A549 (cell line): ENCODE results near the gene DSTN. TPM values are rescaled to one million over a fixed set of nuclear protein-coding genes. Genes with fewer than 3 reads are reported as not detected.

Experiments used
- ATAC-seq, 2 experiments: fragments of 200-7000 bp in 1 of 2; fragments of >200 bp in 1 of 2; cut with Nextera tagmentation in 1 of 2; cut with Tn5 transposase in 1 of 2; 3 replicates each; pipeline versions ENCODE4 v1.8.0 to v1.9.1; 2018 to 2020; ENCODE audit warnings: mild to moderate bottlenecking in 1 of 2, moderate library complexity in 1 of 2
- CTCF ChIA-PET: fragments of 300-600 bp; sonication (Branson Sonifier 250); formaldehyde crosslinking; extraction: SDS; loops from one replicate; lab custom pipeline; 2021; ENCODE audit warnings: antibody characterized with exemption, inconsistent platforms; lab: Yijun Ruan, JAX
- POLR2A ChIA-PET: fragments of 350-600 bp; formaldehyde crosslinking; extraction: SDS; loops from one replicate; lab custom pipeline; 2021; ENCODE audit warnings: antibody characterized with exemption, inconsistent platforms; lab: Yijun Ruan, JAX
- DNase-seq, 2 experiments: peaks; one replicate each; pipeline versions ENCODE4 v3.0.0 to v3.0.0-alpha.2; 2011 to 2016; ENCODE audit warnings: low read depth in 1 of 2, low spot score in 1 of 2
- FAIRE-seq: peaks from 2 replicates; lab custom pipeline; 2011; peaks lifted over from hg19 to GRCh38; lab: Jason Lieb, UNC
- H3K27ac ChIP-seq, 2 experiments: fragments of >200 bp; sonication (Bioruptor Twin); formaldehyde crosslinking; 3 replicates each; pipeline ENCODE4 v1.5.1; 2016 to 2017
- H3K4me1 ChIP-seq: fragments of >200 bp; sonication (Bioruptor Twin); formaldehyde crosslinking; 3 replicates; pipeline ENCODE4 v1.6.1; 2016
- H3K4me2 ChIP-seq: fragments of >200 bp; sonication (Bioruptor Twin); formaldehyde crosslinking; 3 replicates; pipeline ENCODE4 v1.6.1; 2016
- H3K4me3 ChIP-seq: fragments of >200 bp; sonication (Bioruptor Twin); formaldehyde crosslinking; 3 replicates; pipeline ENCODE4 v1.5.1; 2016
- H3K9me3 ChIP-seq: fragments of >200 bp; sonication (Bioruptor Twin); formaldehyde crosslinking; 3 replicates; pipeline ENCODE4 v1.6.1; 2016
- CHD2 ChIP-seq: fragments of 150-350 bp; IDR thresholded peaks from 2 replicates; pipeline ENCODE4 v1.6.1; 2014; ENCODE audit warnings: low read length; ENCODE audit not compliant: partially characterized antibody
- E2F6 ChIP-seq: IDR thresholded peaks from 2 replicates; pipeline ENCODE4 v1.6.1; 2012; ENCODE audit warnings: low read depth, borderline replicate concordance
- EHMT2 ChIP-seq: fragments of 200-600 bp; sonication (generic); IDR thresholded peaks from 2 replicates; pipeline ENCODE4 v1.6.1; 2016; ENCODE audit warnings: antibody characterized with exemption, low read depth, mild to moderate bottlenecking, moderate library complexity
- ELK1 ChIP-seq: fragments of 150-350 bp; IDR thresholded peaks from 2 replicates; pipeline ENCODE4 v1.6.1; 2014; ENCODE audit warnings: low read depth, mild to moderate bottlenecking, low read length
- FOSL2 ChIP-seq, 2 experiments: fragments of 450-650 bp in 1 of 2; fragments of >200 bp in 1 of 2; sonication (Bioruptor Twin) in 1 of 2; formaldehyde crosslinking; IDR thresholded peaks; 2 replicates each; pipeline versions ENCODE4 v1.5.0 to v1.6.1; 2016 to 2020; ENCODE audit warnings: mild to moderate bottlenecking in 1 of 2, moderate library complexity in 1 of 2
- HOXA7 ChIP-seq: fragments of 250-450 bp; sonication (Bioruptor Pico); IDR thresholded peaks from 2 replicates; pipeline ENCODE4 v1.5.0; 2020; ENCODE audit warnings: mild to moderate bottlenecking, moderate library complexity
- HOXB13 ChIP-seq: fragments of 250-450 bp; sonication (Bioruptor Pico); IDR thresholded peaks from 2 replicates; pipeline ENCODE4 v1.5.0; 2020; ENCODE audit warnings: low read depth, mild to moderate bottlenecking, moderate library complexity
- JUN ChIP-seq, 2 experiments: fragments of >200 bp; sonication (Bioruptor Twin); formaldehyde crosslinking; IDR thresholded peaks; 2 replicates in 1 of 2; 3 replicates in 1 of 2; pipeline ENCODE4 v1.6.1; 2016 to 2017
- JUNB ChIP-seq: fragments of >200 bp; sonication (Bioruptor Twin); formaldehyde crosslinking; IDR thresholded peaks from 2 replicates; pipeline ENCODE4 v1.6.1; 2016
- KDM1A ChIP-seq: fragments of 200-600 bp; sonication (generic); IDR thresholded peaks from 2 replicates; pipeline ENCODE4 v1.6.1; 2016; ENCODE audit warnings: low read depth, mild to moderate bottlenecking
- KDM5A ChIP-seq: fragments of 200-600 bp; sonication (generic); IDR thresholded peaks from 2 replicates; pipeline ENCODE4 v1.6.1; 2016; ENCODE audit warnings: antibody characterized with exemption, mild to moderate bottlenecking
- MAZ ChIP-seq: fragments of 150-350 bp; IDR thresholded peaks from 2 replicates; pipeline ENCODE4 v1.6.1; 2014; ENCODE audit warnings: antibody characterized with exemption, low read depth, low read length, borderline replicate concordance
- MYC ChIP-seq: IDR thresholded peaks from 2 replicates; pipeline ENCODE4 v1.6.1; 2012; ENCODE audit warnings: mild to moderate bottlenecking, inconsistent platforms, low read length, improper control_type of control experiment, borderline replicate concordance
- NR3C1 ChIP-seq: fragments of >200 bp; sonication (Bioruptor Twin); formaldehyde crosslinking; IDR thresholded peaks from 3 replicates; pipeline ENCODE4 v1.6.1; 2017
- POLR2A ChIP-seq: IDR thresholded peaks from 2 replicates; pipeline ENCODE4 v1.6.1; 2012; ENCODE audit warnings: mild to moderate bottlenecking, low read length
- RAD21 ChIP-seq, 2 experiments: fragments of >200 bp in 1 of 2; sonication (Bioruptor Twin) in 1 of 2; formaldehyde crosslinking in 1 of 2; IDR thresholded peaks in 1 of 2; conservative IDR thresholded peaks in 1 of 2; 2 replicates in 1 of 2; 3 replicates in 1 of 2; pipeline ENCODE4 v1.6.1; 2012 to 2018; ENCODE audit warnings: inconsistent platforms in 1 of 2
- REST ChIP-seq: fragments of 200-600 bp; sonication (generic); IDR thresholded peaks from 2 replicates; pipeline ENCODE4 v1.6.1; 2016; ENCODE audit warnings: antibody characterized with exemption, mild to moderate bottlenecking, moderate library complexity
- SMC3 ChIP-seq: fragments of >200 bp; sonication (Bioruptor Twin); formaldehyde crosslinking; IDR thresholded peaks from 3 replicates; pipeline ENCODE4 v1.6.1; 2018; ENCODE audit warnings: inconsistent platforms
- SREBF2 ChIP-seq: fragments of 450-650 bp; IDR thresholded peaks from 2 replicates; pipeline ENCODE4 v1.6.1; 2014; ENCODE audit warnings: mild to moderate bottlenecking, moderate library complexity
- WGBS: methylation state at CpG from one replicate; pipeline ENCODE4 v1.1.6; 2017; ENCODE audit errors: missing lambda C conversion rate; 5-methylcytosine and 5-hydroxymethylcytosine counted together
- polyA plus RNA-seq, 4 experiments: library from polyadenylated mRNA; depleted of rRNA in 3 of 4; stranded (reverse); fragments of >200 nt; fragmentation: RNase III in 1 of 4; extraction: RNeasy Plus Mini Kit Qiagen cat#74134 plus additional on column Dnase treatment in 1 of 4; gene quantifications; 2 replicates in 3 of 4; 3 replicates in 1 of 4; pipeline ENCODE4 v1.2.3, GENCODE V29; 2011 to 2017

The DSTN gene
- polyA plus RNA-seq, 2 of the 4 experiments (the other 2 are of a cell fraction) = 544 to 1,131 TPM

GRCh38 chr20:17572034-17572638 lies 2.3 kb downstream of the DSTN start:
- ATAC-seq (no peak), DNase-seq (no peak), FAIRE-seq (peak; percentile 13)
- ChIA-PET CTCF (interaction anchor here (0.7 to 9.2 kb wide), 11 partner anchors 9 to 388 kb away, joined by 3 to 108 read pairs (median 17); partner anchors contain the start of gene BFSP1), POLR2A (interaction anchor here (0.6 to 3.5 kb wide), 4 partner anchors 14 to 41 kb away, joined by 3 to 127 read pairs (median 3); partner anchors contain the start of gene BFSP1)
- Histone ChIP-seq H3K27ac (peak overlapping the region; percentile 91 to 96), H3K4me1 (peaks cover 64% of the 10 kb centered on the region), H3K9me3 (no peaks in the 10 kb centered on the region), H3K4me3 (peak overlapping the region; percentile 87), H3K4me2 (peak overlapping the region; percentile 78)
- TF ChIP-seq KDM1A (no peak), HOXA7 (CRISPR knock-in tag) (no peak), SREBF2 (no peak), FOSL2 (IDR thresholded peaks at IDR 0.05) (no peak), FOSL2 (CRISPR knock-in tag; IDR thresholded peaks at IDR 0.05) (no peak), JUN (IDR thresholded peaks at IDR 0.05) (no peak), CHD2 (no peak), NR3C1 (no peak), KDM5A (0 out of 2 replicates have a peak, but pooled peaks have one; percentile 16)
- WGBS = 12% methylated on average over 7 of the region's 7 CpGs

- no peak overlapping the region for H3K4me3 ChIP-seq
- ATAC-seq = no peak
- DNase-seq = no peak
- no peak for TF ChIP-seq SMC3
- no peak for TF ChIP-seq ELK1
- no peak for TF ChIP-seq MYC
- TF ChIP-seq POLR2A = no peak
- no peak for TF ChIP-seq JUNB
- no peak for TF ChIP-seq EHMT2
- no peak for TF ChIP-seq E2F6
- TF ChIP-seq REST = no peak
- TF ChIP-seq SREBF2 = no peak
- no peak for TF ChIP-seq CHD2
- no peak for TF ChIP-seq HOXB13 (CRISPR knock-in tag)
- no peak for TF ChIP-seq HOXA7 (CRISPR knock-in tag)
- TF ChIP-seq MAZ = no peak
- no peak for TF ChIP-seq RAD21 (conservative IDR thresholded peaks at IDR 0.05 in 1 of 2, IDR thresholded peaks at IDR 0.05 in 1 of 2)
- CTCF ChIA-PET = interaction anchor here (0.8 to 9.2 kb wide), 9 partner anchors 17 to 108 kb away, joined by 3 to 108 read pairs (median 15); partner anchors contain the start of gene BFSP1
- no peaks in the 10 kb centered on the region for H3K9me3 ChIP-seq
- POLR2A ChIA-PET = interaction anchor here (0.9 to 1.0 kb wide), 2 partner anchors 16 to 26 kb away, joined by 3 to 6 read pairs; no protein-coding TSS in a partner anchor
- FAIRE-seq = no peak
- WGBS = 84% methylated on average over 3 of the region's 3 CpGs
- H3K27ac ChIP-seq = no peak overlapping the region
- peaks cover 59% of the 10 kb centered on the region for H3K4me1 ChIP-seq
- peak overlapping the region; percentile 78 for H3K4me2 ChIP-seq
These were observed 3.6 kb downstream of the DSTN start for GRCh38 chr20:17573463-17573862.
